Stimulated activated CD4-positive, alpha-beta T cell treated with anti-CD3 and anti-CD28 coated beads, Interleukin-2, amount 100 ng/mL, for 4 hours (primary cell): Measurements from ENCODE around the gene MDH1B.
"Not testable (repeated sequence)": the region's sequence is repeated elsewhere in the genome, so short reads cannot be mapped to it uniquely, and the experiment has no call there.

Experiments
- DNase-seq: peaks from one replicate; pipeline ENCODE4 v3.0.0-alpha.2; 2020; ENCODE audit warnings: low read depth

Gene MDH1B

GRCh38 chr2:206766057-206766930 lies 1.2 kb upstream of the MDH1B start:
- DNase-seq, result no peak

- DNase-seq, result no peak
Observed at GRCh38 chr2:206764673-206765241, 371 bp downstream of the MDH1B start.

GRCh38 chr2:206756816-206757215 lies 8.3 kb downstream of the MDH1B start:
- DNase-seq, result no peak

GRCh38 chr2:206740800-206741199 lies 24.3 kb downstream of the MDH1B start:
- DNase-seq, result no peak

DNA sequence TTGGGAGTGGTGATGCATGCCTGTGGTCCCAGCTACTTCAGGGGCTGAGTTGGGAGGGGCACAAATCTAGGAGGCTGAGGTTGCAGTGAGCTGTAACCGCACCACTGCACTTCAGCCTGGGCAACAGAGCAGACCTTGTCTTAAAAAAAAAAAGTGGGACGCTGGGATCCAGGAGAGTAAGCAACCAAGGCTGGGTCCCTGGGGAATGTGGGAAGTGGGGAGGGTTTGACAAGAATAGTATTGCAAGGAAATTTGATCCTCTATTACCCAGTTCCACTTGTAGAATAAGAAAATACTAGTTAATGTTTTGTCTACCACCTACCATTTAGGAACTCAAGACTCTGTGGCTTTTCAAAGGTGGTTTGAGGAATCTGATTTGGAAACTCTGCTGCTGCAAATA lies 25.9 kb downstream of the MDH1B start:
- no peak for DNase-seq

GRCh38 chr2:206736935-206737334 lies 28.2 kb downstream of the MDH1B start:
- DNase-seq, result no peak

- no peak for DNase-seq
Observed at GRCh38 chr2:206733341-206733740, 31.8 kb downstream of the MDH1B start.

GRCh38 chr2:206728277-206729199 lies 36.6 kb downstream of the MDH1B start:
- no peak for DNase-seq

GRCh38 chr2:206727287-206727686 lies 37.8 kb downstream of the MDH1B start:
- no peak for DNase-seq

- DNase-seq, result no peak
Observed at GRCh38 chr2:206723288-206723687, 41.8 kb downstream of the MDH1B start.

- no peak for DNase-seq
Observed at GRCh38 chr2:206721256-206721920, 43.7 kb downstream of the MDH1B start.

GRCh38 chr2:206718296-206718695 lies 46.8 kb downstream of the MDH1B start, which contains the start of gene DYTN:
DYTN (minus strand) TSS chr2:206718396; CDS start chr2:206718279, 117 bp downstream.
- DNase-seq, result no peak

DNA sequence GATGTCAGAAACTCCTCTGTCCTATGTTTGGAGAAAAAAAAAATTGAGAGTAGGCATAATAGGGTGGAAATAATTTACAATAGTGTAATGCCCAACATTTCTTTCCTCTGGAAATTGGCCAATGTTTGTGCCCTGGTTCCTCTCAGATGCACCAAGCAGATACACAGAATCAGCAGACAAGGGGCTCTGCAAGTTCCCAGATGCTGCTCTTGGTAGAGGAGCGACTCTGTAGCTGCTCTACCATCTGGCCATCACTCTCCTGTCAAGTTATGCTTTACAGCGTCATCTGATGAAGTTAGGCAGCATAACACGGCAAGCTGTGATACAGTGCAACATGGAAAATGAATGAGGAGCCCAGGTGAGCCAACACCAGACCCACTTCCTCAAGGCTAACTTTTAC lies 48.5 kb downstream of the MDH1B start:
- no peak for DNase-seq

DNA sequence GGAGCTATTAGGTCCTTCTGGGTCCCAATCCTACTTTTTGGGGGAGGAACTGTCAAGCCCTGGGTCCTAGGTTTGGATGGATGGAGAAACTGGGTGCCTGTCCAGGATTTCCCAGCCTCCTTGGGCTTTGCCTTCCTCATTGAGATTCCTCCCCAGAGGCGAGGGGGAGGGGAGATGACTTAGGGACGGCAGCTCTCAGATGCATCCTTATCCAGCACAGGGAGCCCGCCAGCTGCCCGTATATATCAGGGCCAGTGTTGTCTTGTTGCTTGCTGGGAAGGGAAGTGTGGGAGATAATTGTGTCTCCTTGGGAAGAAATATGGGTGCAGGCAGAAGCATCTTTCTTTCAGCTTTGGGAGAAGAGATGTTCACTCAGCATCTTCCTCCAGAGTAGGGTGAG lies 49.9 kb downstream of the MDH1B start:
- not testable (repeated sequence) for DNase-seq

GRCh38 chr2:206713746-206714145 lies 51.4 kb downstream of the MDH1B start:
- no peak for DNase-seq

DNA sequence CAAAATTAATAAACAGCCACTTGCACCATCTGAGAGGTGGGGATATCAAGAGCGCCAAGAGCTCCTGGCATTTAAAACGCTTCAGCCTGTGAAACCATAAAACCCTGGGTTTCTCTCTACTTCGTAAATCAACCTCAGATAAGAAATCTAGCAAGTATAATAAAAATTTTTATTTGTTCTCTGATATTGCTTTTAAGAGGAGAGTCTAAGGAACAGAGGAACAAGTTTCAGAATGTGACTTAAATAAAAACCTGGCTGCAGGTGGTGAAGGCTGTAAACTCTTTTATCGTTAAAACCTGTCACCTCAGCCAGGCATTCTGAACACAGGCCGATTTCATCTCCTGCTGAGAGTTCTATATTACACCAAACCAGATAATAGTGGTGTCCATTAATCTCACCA lies 56.8 kb downstream of the MDH1B start:
- no peak for DNase-seq

- no peak for DNase-seq
Observed at GRCh38 chr2:206707164-206707701, 57.9 kb downstream of the MDH1B start.

DNA sequence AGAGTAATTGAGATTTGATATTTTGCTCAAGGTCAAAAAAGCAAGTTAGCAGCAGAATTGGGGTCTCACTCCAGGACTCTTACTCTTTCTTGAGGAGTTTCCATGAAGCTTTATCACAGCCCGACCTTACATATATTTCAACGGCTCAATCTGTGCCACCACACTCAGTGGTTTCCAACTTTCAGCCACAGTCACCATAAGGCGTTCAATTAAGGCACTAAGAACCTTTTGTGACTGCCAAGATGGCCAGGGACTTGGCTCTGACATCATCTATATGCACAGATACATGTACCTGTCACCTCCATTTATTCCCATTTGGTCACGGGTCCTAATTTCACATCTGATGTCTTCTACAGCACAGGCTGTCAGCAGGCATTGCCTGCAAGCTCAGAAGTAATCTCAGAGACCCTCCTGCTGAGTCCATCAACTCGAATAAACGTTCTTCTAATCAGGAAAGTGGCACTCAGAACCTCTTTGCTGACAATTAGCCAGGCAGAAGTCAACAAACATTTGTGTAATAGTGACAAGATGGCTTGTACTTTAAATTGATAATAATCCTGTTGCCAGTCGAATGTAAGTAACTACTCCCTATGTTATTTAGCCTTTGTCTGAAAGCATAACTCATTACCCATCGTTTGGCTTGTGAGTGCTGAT lies 63.0 kb downstream of the MDH1B start:
- DNase-seq, result no peak

DNA sequence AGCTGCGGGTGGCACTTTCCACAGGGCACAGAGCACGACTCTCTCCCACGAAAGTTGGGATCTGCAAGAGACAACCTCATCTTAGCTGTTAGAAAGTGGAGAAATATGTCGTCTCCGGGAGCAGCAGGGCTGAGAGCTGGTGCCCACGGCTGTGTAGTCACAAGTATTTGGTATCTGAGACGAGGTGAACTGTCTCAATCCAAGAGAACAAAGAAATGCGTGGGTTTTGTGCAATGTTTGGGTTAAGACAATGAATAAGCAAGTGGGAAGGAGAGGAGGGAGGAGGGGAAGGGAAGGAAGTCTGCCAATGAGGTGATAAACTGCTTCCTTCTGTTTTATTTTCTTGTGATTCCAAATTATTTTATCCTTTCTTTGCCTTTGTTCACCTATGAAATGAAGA lies 65.0 kb downstream of the MDH1B start:
- no peak for DNase-seq

- DNase-seq, result no peak
Observed at GRCh38 chr2:206698811-206699210, 66.3 kb downstream of the MDH1B start.

- no peak for DNase-seq
Observed at GRCh38 chr2:206696910-206697309, 68.2 kb downstream of the MDH1B start.
